Naive thymus-derived CD8-positive, alpha-beta T cell (primary cell): Measurements from ENCODE around the gene GJD3. TPM values are rescaled to one million over a fixed set of nuclear protein-coding genes. Genes with fewer than 3 reads are reported as not detected.

Experiments
- ATAC-seq, 2 donors: fragments of 150-1000 bp; cut with Tn5 transposase in 1 of 2; sonication (Bioruptor Pico), chemical (Tn5 transposase) in 1 of 2; 1 replicate in 1 of 2; 2 replicates in 1 of 2; pipeline ENCODE4 v1.10.0; 2021; ENCODE audit warnings: mild to moderate bottlenecking in 2 of 2, moderate library complexity in 2 of 2
- POLR2A ChIA-PET: fragments of 350-600 bp; sonication (Branson Sonifier 250); formaldehyde crosslinking; loops from one replicate; lab custom pipeline; 2021; ENCODE audit warnings: antibody characterized with exemption; lab: Charles Lee
- DNase-seq, 10 donors: peaks; one replicate each; pipeline versions ENCODE4 v3.0.0 to v3.0.0-alpha.2; 2020 to 2022
- H3K27ac Mint-ChIP-seq, 10 donors: one replicate each; pipeline ENCODE4 v1.8.0; 2020 to 2022; ENCODE audit warnings: mild to moderate bottlenecking in 10 of 10, mixed read lengths in 10 of 10, moderate library complexity in 4 of 10, inconsistent platforms in 1 of 10
- H3K27me3 Mint-ChIP-seq, 5 donors: one replicate each; pipeline ENCODE4 v1.8.0; 2021 to 2022; ENCODE audit warnings: mixed read lengths in 5 of 5
- H3K36me3 Mint-ChIP-seq, 3 donors: one replicate each; pipeline ENCODE4 v1.8.0; 2020 to 2022; ENCODE audit warnings: mixed read lengths in 3 of 3, mild to moderate bottlenecking in 2 of 3, inconsistent platforms in 1 of 3
- H3K4me1 Mint-ChIP-seq, 4 donors: one replicate each; pipeline ENCODE4 v1.8.0; 2021 to 2022; ENCODE audit warnings: mixed read lengths in 4 of 4
- H3K4me3 Mint-ChIP-seq, 10 donors: one replicate each; pipeline ENCODE4 v1.8.0; 2020 to 2022; ENCODE audit warnings: mild to moderate bottlenecking in 10 of 10, mixed read lengths in 10 of 10, moderate library complexity in 6 of 10, inconsistent platforms in 1 of 10
- H3K9me3 Mint-ChIP-seq, 9 donors: one replicate each; pipeline ENCODE4 v1.8.0; 2020 to 2022; ENCODE audit warnings: mixed read lengths in 9 of 9, mild to moderate bottlenecking in 3 of 9, inconsistent platforms in 1 of 9, moderate library complexity in 1 of 9
- polyA plus RNA-seq, 3 donors: library from polyadenylated mRNA; unstranded; fragments of 300-500 nt; fragmentation: Illumina TruSeq; gene quantifications; one replicate each; pipeline ENCODE4 v1.2.3, GENCODE V29; 2021
- total RNA-seq, 8 experiments: library from RNA in 2 of 8; stranded (reverse) in 2 of 8; gene quantifications; one replicate each; pipeline ENCODE4 v1.2.3 and lab custom pipeline; 2021 to 2026

Gene GJD3
- total and polyA plus RNA-seq, 5 experiments from 2014 or later: not detected

- ATAC-seq (no peak), DNase-seq (peak in 3 of 10 donors; percentile 37 to 64 (median 38))
- Mint-ChIP-seq H3K4me3 (peak overlapping the region; percentile 83 to 97 (median 96)), H3K27me3 (peaks cover 0 to under 1% (median 0%) of the 10 kb centered on the region in 5 donors), H3K4me1 (peaks cover 48 to 73% (median 59%) of the 10 kb centered on the region in 4 donors), H3K36me3 (no peaks in the 10 kb centered on the region), H3K9me3 (no peaks in the 10 kb centered on the region), H3K27ac (peak overlapping the region; percentile 94 to 100 (median 99))
- POLR2A ChIA-PET: interaction anchor here (0.5 to 28.1 kb wide), 10 partner anchors 5 to 856 kb away, joined by 3 to 458 read pairs (median 4); partner anchors contain the start of genes CDK12, RARA and TOP2A
Observed at GRCh38 chr17:40317345-40317873, 47.1 kb downstream of the GJD3 start.

GRCh38 chr17:40316571-40317344, 47.8 kb downstream of the GJD3 start:
- Mint-ChIP-seq H3K36me3 (no peaks in the 10 kb centered on the region), H3K9me3 (no peaks in the 10 kb centered on the region), H3K27ac (peak overlapping the region in 8 of 10 donors; percentile 37 to 100 (median 99)), H3K4me1 (peaks cover 42 to 66% (median 58%) of the 10 kb centered on the region in 4 donors), H3K27me3 (no peaks in the 10 kb centered on the region), H3K4me3 (peak overlapping the region; percentile 6 to 97 (median 96))
- peak in 1 of 10 donors; percentile 52 for DNase-seq
- ATAC-seq: no peak
- POLR2A ChIA-PET: interaction anchor here (0.6 to 28.1 kb wide), 13 partner anchors 4 to 856 kb away, joined by 3 to 458 read pairs (median 4); partner anchors contain the start of genes CDK12, RARA and TOP2A

- ATAC-seq (no peak), DNase-seq (peak in 1 of 10 donors; percentile 50)
- no peaks in the 10 kb centered on the region for H3K9me3 Mint-ChIP-seq
- H3K4me3 Mint-ChIP-seq: peak overlapping the region; percentile 4 to 54 (median 38)
- no peaks in the 10 kb centered on the region for H3K36me3 Mint-ChIP-seq
- no peaks in the 10 kb centered on the region for H3K27me3 Mint-ChIP-seq
- H3K27ac Mint-ChIP-seq: peak overlapping the region in 8 of 10 donors; percentile 30 to 78 (median 50)
- POLR2A ChIA-PET: interaction anchor here (0.6 to 28.1 kb wide), 10 partner anchors 3 to 189 kb away, joined by 3 to 458 read pairs (median 4); partner anchors contain the start of gene RARA
- peaks cover 33 to 58% (median 55%) of the 10 kb centered on the region in 4 donors for H3K4me1 Mint-ChIP-seq
Observed at GRCh38 chr17:40315678-40316570, 48.6 kb downstream of the GJD3 start.

GRCh38 chr17:40315206-40315605, 49.3 kb downstream of the GJD3 start:
- peak overlapping the region in 3 of 10 donors; percentile 30 to 57 (median 44) for H3K27ac Mint-ChIP-seq
- H3K4me3 Mint-ChIP-seq: peak overlapping the region in 3 of 10 donors; percentile 12 to 26 (median 22)
- no peaks in the 10 kb centered on the region for H3K36me3 Mint-ChIP-seq
- DNase-seq (peak in 1 of 10 donors; percentile 26), ATAC-seq (no peak)
- no peaks in the 10 kb centered on the region for H3K27me3 Mint-ChIP-seq
- H3K9me3 Mint-ChIP-seq: no peaks in the 10 kb centered on the region
- POLR2A ChIA-PET: interaction anchor here (1.0 to 28.1 kb wide), 5 partner anchors 3 to 39 kb away, joined by 3 to 458 read pairs (median 4); partner anchors contain the start of gene RARA
- H3K4me1 Mint-ChIP-seq: peaks cover 26 to 53% (median 49%) of the 10 kb centered on the region in 4 donors

GRCh38 chr17:40314584-40314956, 50.0 kb downstream of the GJD3 start:
- POLR2A ChIA-PET: interaction anchor here (1.0 to 28.1 kb wide), 4 partner anchors 2 to 40 kb away, joined by 3 to 458 read pairs (median 231); partner anchors contain the start of gene RARA
- Mint-ChIP-seq H3K4me1 (peaks cover 20 to 46% (median 43%) of the 10 kb centered on the region in 4 donors), H3K36me3 (no peaks in the 10 kb centered on the region), H3K4me3 (peak overlapping the region in 4 of 10 donors; percentile 12 to 75 (median 31)), H3K9me3 (no peaks in the 10 kb centered on the region), H3K27ac (peak overlapping the region in 6 of 10 donors; percentile 27 to 90 (median 55)), H3K27me3 (no peaks in the 10 kb centered on the region)
- ATAC-seq (peak in 1 of 2 donors; percentile 29), DNase-seq (peak in 8 of 10 donors; percentile 42 to 94 (median 64))

- H3K27ac Mint-ChIP-seq: peak overlapping the region in 9 of 10 donors; percentile 28 to 90 (median 44)
- H3K9me3 Mint-ChIP-seq: no peaks in the 10 kb centered on the region
- peak in 1 of 10 donors; percentile 52 for DNase-seq
- H3K27me3 Mint-ChIP-seq: no peaks in the 10 kb centered on the region
- ATAC-seq: no peak
- peaks cover 13 to 43% (median 37%) of the 10 kb centered on the region in 4 donors for H3K4me1 Mint-ChIP-seq
- POLR2A ChIA-PET: interaction anchor here (0.6 to 28.1 kb wide), 4 partner anchors 12 to 41 kb away, joined by 4 to 458 read pairs (median 41); no protein-coding TSS in a partner anchor
- no peaks in the 10 kb centered on the region for H3K36me3 Mint-ChIP-seq
- H3K4me3 Mint-ChIP-seq: peak overlapping the region in 4 of 10 donors; percentile 11 to 75 (median 16)
Observed at GRCh38 chr17:40313668-40314583, 50.6 kb downstream of the GJD3 start.

Other genes with a start within 250 kb of the GJD3 start
- gene MSL1, start 242.8 kb downstream of the GJD3 start, total RNA-seq: 100 to 1,000 TPM; 132 to 135 TPM
- 10 to 100 TPM in 1 of 3 donors, 1 to 10 TPM in 2; 6.8 to 12.8 (median 9.2) TPM for gene MSL1, start 242.8 kb downstream of the GJD3 start, polyA plus RNA-seq
- 100 to 1,000 TPM; 153 to 162 TPM for gene CASC3, start 224.2 kb downstream of the GJD3 start, total RNA-seq
- gene CASC3, start 224.2 kb downstream of the GJD3 start, polyA plus RNA-seq: 10 to 100 TPM; 33.5 to 46.9 (median 40.6) TPM
- gene RAPGEFL1, start 187.3 kb downstream of the GJD3 start, total RNA-seq: 1 to 10 TPM; 5.9 to 6.4 TPM
- gene RAPGEFL1, start 187.3 kb downstream of the GJD3 start, polyA plus RNA-seq: under 1 TPM in 2 of 3 donors, not detected in 1; 0.12 to 0.65 TPM
- 10 to 100 TPM; 29.0 to 32.7 TPM for gene WIPF2, start 145.4 kb downstream of the GJD3 start, total RNA-seq
- gene WIPF2, start 145.4 kb downstream of the GJD3 start, polyA plus RNA-seq: 1 to 10 TPM; 6.4 to 7.5 (median 7.5) TPM
- gene CDC6, start 76.9 kb downstream of the GJD3 start, total RNA-seq: 1 to 10 TPM; 1.5 to 1.6 TPM
- under 1 TPM in 1 of 3 donors, not detected in 2; 0.08 TPM for gene CDC6, start 76.9 kb downstream of the GJD3 start, polyA plus RNA-seq
- gene RARA, start 55.6 kb downstream of the GJD3 start, total RNA-seq: 10 to 100 TPM; 39.2 to 39.9 TPM
- gene RARA, start 55.6 kb downstream of the GJD3 start, polyA plus RNA-seq: 10 to 100 TPM in 1 of 3 donors, 1 to 10 TPM in 2; 7.2 to 12.4 (median 9.0) TPM
- under 1 TPM; 0.41 to 0.81 TPM for gene TOP2A, start 53.2 kb upstream of the GJD3 start, total RNA-seq
- gene TOP2A, start 53.2 kb upstream of the GJD3 start, polyA plus RNA-seq: under 1 TPM in 1 of 3 donors, not detected in 2; 0.14 TPM
- gene IGFBP4, start 78.7 kb upstream of the GJD3 start, total RNA-seq: under 1 TPM; 0.80 to 0.86 TPM
- 1 to 10 TPM in 1 of 3 donors, under 1 TPM in 1, not detected in 1; 0.09 to 1.0 TPM for gene IGFBP4, start 78.7 kb upstream of the GJD3 start, polyA plus RNA-seq
- gene TNS4, start 136.9 kb upstream of the GJD3 start, total RNA-seq: not detected
- gene TNS4, start 136.9 kb upstream of the GJD3 start, polyA plus RNA-seq: not detected
- gene CCR7, start 200.7 kb upstream of the GJD3 start, total RNA-seq: 100 to 1,000 TPM; 571 to 574 TPM
- 1,000 to 10,000 TPM in 2 of 3 donors, 100 to 1,000 TPM in 1; 897 to 2,008 (median 1,531) TPM for gene CCR7, start 200.7 kb upstream of the GJD3 start, polyA plus RNA-seq